HFF-Myc (cell line): ENCODE measurements around the gene UCKL1.
A peak's percentile ranks its signal among the peaks of the same experiment; 100 is the strongest.

Experiments used
- DNase-seq: peaks from one replicate; pipeline ENCODE4 v3.0.0-alpha.2; 2011; ENCODE audit warnings: low read depth; ENCODE audit errors: extremely low read depth
- H3K4me3 ChIP-seq: replicated peaks from 2 replicates; pipeline ENCODE4 v1.5.1; 2011; ENCODE audit warnings: low read depth, mild to moderate bottlenecking, control low read depth, low read length
- CTCF ChIP-seq: IDR thresholded peaks from 2 replicates; pipeline ENCODE4 v1.5.1; 2012; ENCODE audit warnings: mild to moderate bottlenecking, low read depth, low read length, control low read depth; ENCODE audit errors: missing control alignments

Gene UCKL1

GRCh38 chr20:63980806-63981728, 24.9 kb upstream of the UCKL1 start, which contains the start of gene PRPF6:
PRPF6 (plus strand) TSS chr20:63981132; CDS start chr20:63981246, 114 bp downstream.
- DNase-seq = peak; percentile 75
- TF ChIP-seq CTCF = peak; percentile 94
- peak within 1 kb of the TSS; percentile 89 for H3K4me3 ChIP-seq

GRCh38 chr20:63980317-63980805, 24.1 kb upstream of the UCKL1 start:
- no peak for TF ChIP-seq CTCF
- no peak for DNase-seq

GRCh38 chr20:63979557-63980316, 23.5 kb upstream of the UCKL1 start, which contains the start of gene SAMD10:
SAMD10 (minus strand) TSS chr20:63979642; CDS start chr20:63979467, 175 bp downstream.
- no peak for DNase-seq
- TF ChIP-seq CTCF = no peak
- peak within 1 kb of the TSS; percentile 89 for H3K4me3 ChIP-seq

More at GRCh38 chr20:63980317-63980805, 24.1 kb upstream of the UCKL1 start:
- peak overlapping the region; percentile 89 for H3K4me3 ChIP-seq

- no peak for DNase-seq
- H3K4me3 ChIP-seq = peak overlapping the region; percentile 89
- no peak for TF ChIP-seq CTCF
Measured at GRCh38 chr20:63979229-63979556, 23.0 kb upstream of the UCKL1 start.

- peak overlapping the region; percentile 89 for H3K4me3 ChIP-seq
- DNase-seq = no peak
- no peak for TF ChIP-seq CTCF
Measured at GRCh38 chr20:63978319-63979228, 22.4 kb upstream of the UCKL1 start.

GRCh38 chr20:63977739-63978276, 21.6 kb upstream of the UCKL1 start:
- no peak for TF ChIP-seq CTCF
- H3K4me3 ChIP-seq = peak overlapping the region; percentile 89; the same call in 1 of the 2 replicates

More at GRCh38 chr20:63977739-63978276, 21.6 kb upstream of the UCKL1 start:
- DNase-seq = no peak
